Osteoblast (primary cell): ENCODE results near the gene RNF19B. TPM values are rescaled to one million over a fixed set of nuclear protein-coding genes. Genes with fewer than 3 reads are reported as not detected.

ENCODE experiments used
- DNase-seq: peaks from one replicate; pipeline ENCODE4 v3.0.0; 2011; ENCODE audit warnings: low spot score, mixed read lengths; ENCODE audit not compliant: insufficient read length; ENCODE audit errors: missing footprints
- H2AFZ ChIP-seq: 2 replicates; pipeline ENCODE4 v1.6.0; 2011; ENCODE audit warnings: mild to moderate bottlenecking, low read length
- H3K27ac ChIP-seq: 2 replicates; pipeline ENCODE4 v1.5.1; 2011; ENCODE audit warnings: mild to moderate bottlenecking, low read depth, low read length, moderate library complexity
- H3K27me3 ChIP-seq: 2 replicates; pipeline ENCODE4 v1.6.0; 2012; ENCODE audit warnings: mild to moderate bottlenecking, control low read depth, inconsistent platforms, low read length, moderate library complexity; ENCODE audit not compliant: insufficient read depth
- H3K36me3 ChIP-seq: 2 replicates; pipeline ENCODE4 v1.5.1; 2011; ENCODE audit warnings: mild to moderate bottlenecking, low read length, control low read depth, moderate library complexity; ENCODE audit not compliant: insufficient read depth
- H3K4me1 ChIP-seq: 2 replicates; pipeline ENCODE4 v1.5.1; 2011; ENCODE audit warnings: mild to moderate bottlenecking, low read length, control low read depth, moderate library complexity; ENCODE audit not compliant: insufficient read depth
- H3K4me2 ChIP-seq: 2 replicates; pipeline ENCODE4 v1.6.0; 2011; ENCODE audit warnings: mild to moderate bottlenecking, low read length; ENCODE audit not compliant: insufficient read depth
- H3K4me3 ChIP-seq: fragments of 200-600 bp; sonication (generic); 3 replicates; pipeline ENCODE4 v1.5.1; 2012; ENCODE audit warnings: mild to moderate bottlenecking, low read length, inconsistent platforms; ENCODE audit not compliant: insufficient read depth
- H3K79me2 ChIP-seq: 2 replicates; pipeline ENCODE4 v1.6.0; 2012; ENCODE audit warnings: mild to moderate bottlenecking, low read length, control low read depth, inconsistent platforms; ENCODE audit not compliant: insufficient read depth
- H3K9me3 ChIP-seq: 2 replicates; pipeline ENCODE4 v1.5.1; 2011; ENCODE audit warnings: low read depth, low read length, control low read depth
- H4K20me1 ChIP-seq: 2 replicates; pipeline ENCODE4 v1.6.0; 2012; ENCODE audit warnings: mild to moderate bottlenecking, low read length, control low read depth; ENCODE audit not compliant: insufficient read depth
- CTCF ChIP-seq: IDR thresholded peaks from 2 replicates; pipeline ENCODE4 v1.5.1; 2011; ENCODE audit warnings: mild to moderate bottlenecking, low read depth, low read length, moderate library complexity; ENCODE audit errors: extremely low read depth
- total RNA-seq: library from RNA; depleted of rRNA; stranded (reverse); fragments of >200 nt; gene quantifications from 2 replicates; pipeline ENCODE4 v1.2.3, GENCODE V29; 2012

RNF19B gene
- total RNA-seq, 1 donor, result 14.5 TPM

- DNase-seq, result peak; percentile 47
- Histone ChIP-seq H3K27me3 (peaks cover 6% of the 10 kb centered on the region), H3K27ac (no peak overlapping the region), H4K20me1 (no peaks in the 10 kb centered on the region), H3K9me3 (no peaks in the 10 kb centered on the region), H3K4me3 (no peak overlapping the region), H3K36me3 (no peaks in the 10 kb centered on the region), H2AFZ (no peak overlapping the region), H3K4me2 (no peak overlapping the region), H3K79me2 (no peaks in the 10 kb centered on the region), H3K4me1 (peaks cover 5% of the 10 kb centered on the region)
- TF ChIP-seq CTCF, result no peak
Measured at GRCh38 chr1:32902535-32902920, 62.1 kb downstream of the RNF19B start.

- peaks cover 5% of the 10 kb centered on the region for H3K4me1 ChIP-seq
- peak; percentile 43 for DNase-seq
- no peak overlapping the region for H3K27ac ChIP-seq
- H3K4me3 ChIP-seq, result peak overlapping the region; percentile 70
- H3K36me3 ChIP-seq, result no peaks in the 10 kb centered on the region
- peak overlapping the region; percentile 76 for H3K4me2 ChIP-seq
- H3K79me2 ChIP-seq, result no peaks in the 10 kb centered on the region
- no peaks in the 10 kb centered on the region for H3K9me3 ChIP-seq
- no peaks in the 10 kb centered on the region for H4K20me1 ChIP-seq
- TF ChIP-seq CTCF, result no peak
- H3K27me3 ChIP-seq, result peaks cover 6% of the 10 kb centered on the region
- H2AFZ ChIP-seq, result peak overlapping the region; percentile 85
Measured at GRCh38 chr1:32901823-32902534, 62.6 kb downstream of the RNF19B start.

- Histone ChIP-seq H3K27me3 (peaks cover 6% of the 10 kb centered on the region), H3K27ac (no peak within 1 kb of the TSS), H3K4me1 (peaks cover 5% of the 10 kb centered on the region), H3K9me3 (no peaks in the 10 kb centered on the region), H3K79me2 (no peaks in the 10 kb centered on the region), H2AFZ (peak within 1 kb of the TSS; percentile 85), H3K4me2 (peak within 1 kb of the TSS; percentile 88), H3K36me3 (no peaks in the 10 kb centered on the region), H3K4me3 (peak within 1 kb of the TSS; percentile 70), H4K20me1 (no peaks in the 10 kb centered on the region)
- peak; percentile 97 for DNase-seq
- TF ChIP-seq CTCF, result no peak
Measured at GRCh38 chr1:32900956-32901822, 63.4 kb downstream of the RNF19B start, which contains the start of gene TMEM54. TSS of gene TMEM54 (minus strand) at chr1:32901389. CDS start at chr1:32901238, 151 bp downstream.
